Measurements from ENCODE around the gene OR5AK2.

The OR5AK2 gene

DNA sequence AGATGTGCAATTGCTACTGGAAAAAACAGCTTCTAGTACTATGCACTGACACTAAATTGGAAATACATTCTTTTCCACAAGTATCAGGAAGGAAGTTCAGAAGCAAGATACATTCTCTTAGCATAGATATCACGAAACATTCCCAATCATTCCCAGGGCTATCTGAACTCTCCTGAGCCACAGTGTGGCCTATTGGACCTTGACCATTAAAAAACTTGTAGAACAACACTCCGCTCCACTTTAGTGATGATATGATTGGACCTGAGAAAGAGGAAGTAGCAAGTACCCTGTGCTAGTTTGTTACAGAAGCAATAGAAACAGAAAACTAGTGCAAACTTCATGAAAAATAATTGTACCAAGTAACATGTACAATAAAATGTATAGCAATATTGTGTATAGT is 11.4 kb upstream of the OR5AK2 start:
- FAIRE-seq, result no peak
- TF ChIP-seq CTCF (IDR thresholded peaks at IDR 0.05; ENCODE audit: insufficient read depth, missing control alignments), result no peak
- no peak for DNase-seq (ENCODE audit: insufficient read length, low spot score)

DNA sequence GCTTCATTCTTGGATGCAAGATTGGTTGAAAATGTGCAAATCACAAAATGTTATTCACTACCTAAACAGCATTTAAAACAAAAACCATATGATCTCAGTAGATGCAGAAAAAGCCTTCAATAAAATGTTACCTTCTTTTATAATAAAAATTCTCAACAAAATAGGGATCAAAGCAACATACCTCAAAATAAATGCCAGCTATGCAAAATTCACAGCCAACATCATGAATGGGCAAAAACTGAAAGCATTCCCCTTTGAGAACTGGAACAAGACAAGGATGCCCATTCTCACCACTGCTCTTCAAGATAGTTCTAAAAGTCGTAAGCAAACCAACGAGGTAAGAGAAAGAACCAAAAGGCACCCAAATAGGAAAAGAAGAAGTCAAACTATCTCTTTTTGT is 2.0 kb downstream of the OR5AK2 start:
- FAIRE-seq (no peak), DNase-seq (ENCODE audit: insufficient read length, low spot score) (no peak)
- TF ChIP-seq CTCF (IDR thresholded peaks at IDR 0.05; ENCODE audit: insufficient read depth, missing control alignments), result no peak

- no peak for FAIRE-seq
- TF ChIP-seq CTCF (IDR thresholded peaks at IDR 0.05; ENCODE audit: insufficient read depth, missing control alignments), result no peak
- no peak for DNase-seq (ENCODE audit: insufficient read length, low spot score)
These were observed 5.8 kb downstream of the OR5AK2 start for GRCh38 chr11:56994532-56994931.

DNA sequence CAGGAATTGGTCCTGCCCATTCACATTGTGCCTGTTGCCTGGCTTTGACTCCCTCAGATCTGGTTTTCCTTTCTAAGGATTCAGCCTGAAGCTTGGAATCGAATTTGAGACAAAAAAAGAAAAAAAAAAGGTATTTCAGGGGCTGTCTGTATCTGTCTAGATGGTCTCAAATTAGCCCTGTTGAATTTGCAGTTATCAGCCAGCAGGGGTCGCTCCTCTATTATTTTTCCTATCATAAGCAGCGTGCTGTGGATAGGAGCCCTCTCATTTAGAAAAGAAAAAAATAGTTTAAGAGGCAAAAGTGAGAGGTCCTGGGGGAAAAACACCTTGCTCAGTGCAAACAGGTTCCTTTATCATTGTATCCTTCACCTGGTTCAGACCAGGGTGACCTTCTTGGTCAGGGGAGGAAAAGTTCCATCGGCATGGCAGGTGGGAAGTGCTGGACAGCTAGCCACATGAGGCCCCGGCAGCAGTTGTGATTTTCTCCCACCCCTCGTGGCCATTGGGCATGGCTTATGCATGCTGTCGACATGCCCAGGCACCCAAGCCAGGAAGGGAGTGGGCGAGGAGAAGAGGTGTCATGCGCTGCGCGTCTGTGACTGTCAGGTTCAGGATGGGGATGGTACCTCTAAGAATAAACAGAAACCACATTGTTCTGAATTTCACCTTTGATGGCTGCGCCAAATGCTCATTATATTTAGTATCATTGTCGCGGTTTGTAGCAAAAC is 13.1 kb downstream of the OR5AK2 start:
- no peak for DNase-seq (ENCODE audit: insufficient read length, low spot score)
- no peak for TF ChIP-seq CTCF (IDR thresholded peaks at IDR 0.05; ENCODE audit: insufficient read depth, missing control alignments)
- no peak for FAIRE-seq

- no peak for DNase-seq (ENCODE audit: insufficient read length, low spot score)
- TF ChIP-seq CTCF (IDR thresholded peaks at IDR 0.05; ENCODE audit: insufficient read depth, missing control alignments), result no peak
- no peak for FAIRE-seq
These were observed 19.7 kb downstream of the OR5AK2 start for GRCh38 chr11:57008373-57008772.

GRCh38 chr11:57015679-57016078 is 27.0 kb downstream of the OR5AK2 start:
- DNase-seq (ENCODE audit: insufficient read length, low spot score) (no peak), FAIRE-seq (no peak)
- no peak for TF ChIP-seq CTCF (IDR thresholded peaks at IDR 0.05; ENCODE audit: insufficient read depth, missing control alignments)

DNA sequence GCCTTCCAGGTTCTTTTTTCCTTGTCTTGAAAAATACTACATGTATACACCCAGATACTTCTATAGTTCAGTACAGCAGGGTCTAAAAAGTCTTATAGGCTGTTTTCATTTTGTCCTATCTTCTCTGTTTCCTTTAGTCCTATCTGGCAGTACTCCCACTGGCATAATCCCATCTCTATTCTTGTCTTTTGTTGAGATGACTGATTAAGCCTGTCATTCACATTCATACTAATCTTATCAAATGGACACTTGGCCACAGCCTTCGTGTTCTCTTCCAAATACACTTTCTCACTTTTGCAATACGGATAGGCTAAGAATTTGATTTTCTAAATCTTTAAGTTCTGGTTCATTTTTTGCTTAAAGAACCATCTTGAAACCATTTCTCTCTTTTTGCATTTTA is 42.8 kb downstream of the OR5AK2 start:
- DNase-seq (ENCODE audit: insufficient read length, low spot score), result no peak
- no peak for FAIRE-seq
- TF ChIP-seq CTCF (IDR thresholded peaks at IDR 0.05; ENCODE audit: insufficient read depth, missing control alignments), result no peak
